ENCODE results near the gene CARD8.

The CARD8 gene

DNA sequence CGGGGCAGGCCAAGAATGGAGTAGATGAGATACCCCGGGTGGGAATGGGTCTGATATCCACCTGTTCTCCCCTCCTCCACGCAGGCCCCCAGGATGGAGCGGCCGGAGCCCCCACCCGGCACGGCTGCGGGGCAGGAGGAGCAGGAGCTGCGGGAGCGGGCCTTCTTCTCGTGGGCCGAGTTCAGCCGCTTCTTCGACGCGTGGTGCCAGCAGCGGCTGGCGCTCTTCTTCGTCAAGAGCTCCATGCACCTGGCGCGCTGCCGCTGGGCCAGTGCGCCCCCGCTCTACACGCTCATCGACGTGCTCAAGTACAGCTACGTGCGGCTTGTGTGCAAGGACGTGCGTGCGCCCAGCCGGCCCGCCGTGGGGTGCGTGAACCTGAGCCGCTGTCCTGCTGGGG, 84.0 kb downstream of the CARD8 start:
- H3K27ac ChIP-seq (ENCODE audit: low read length): peak overlapping the region; percentile 98; the same call in 1 of the 2 replicates
- H3K9me3 ChIP-seq (ENCODE audit: insufficient read depth, low read length, severe bottlenecking): no peaks in the 10 kb centered on the region
- TF ChIP-seq, protein P1, sequence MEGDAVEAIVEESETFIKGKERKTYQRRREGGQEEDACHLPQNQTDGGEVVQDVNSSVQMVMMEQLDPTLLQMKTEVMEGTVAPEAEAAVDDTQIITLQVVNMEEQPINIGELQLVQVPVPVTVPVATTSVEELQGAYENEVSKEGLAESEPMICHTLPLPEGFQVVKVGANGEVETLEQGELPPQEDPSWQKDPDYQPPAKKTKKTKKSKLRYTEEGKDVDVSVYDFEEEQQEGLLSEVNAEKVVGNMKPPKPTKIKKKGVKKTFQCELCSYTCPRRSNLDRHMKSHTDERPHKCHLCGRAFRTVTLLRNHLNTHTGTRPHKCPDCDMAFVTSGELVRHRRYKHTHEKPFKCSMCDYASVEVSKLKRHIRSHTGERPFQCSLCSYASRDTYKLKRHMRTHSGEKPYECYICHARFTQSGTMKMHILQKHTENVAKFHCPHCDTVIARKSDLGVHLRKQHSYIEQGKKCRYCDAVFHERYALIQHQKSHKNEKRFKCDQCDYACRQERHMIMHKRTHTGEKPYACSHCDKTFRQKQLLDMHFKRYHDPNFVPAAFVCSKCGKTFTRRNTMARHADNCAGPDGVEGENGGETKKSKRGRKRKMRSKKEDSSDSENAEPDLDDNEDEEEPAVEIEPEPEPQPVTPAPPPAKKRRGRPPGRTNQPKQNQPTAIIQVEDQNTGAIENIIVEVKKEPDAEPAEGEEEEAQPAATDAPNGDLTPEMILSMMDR (IDR thresholded peaks at IDR 0.05; ENCODE audit: borderline replicate concordance, extremely low read depth, low read length, poor library complexity, severe bottlenecking): no peak
- no peak for TF ChIP-seq EZH2 (IDR thresholded peaks at IDR 0.05; ENCODE audit: borderline replicate concordance, low read depth, low read length, severe bottlenecking)
- H3K27me3 ChIP-seq (ENCODE audit: insufficient read depth, low read length, poor library complexity): no peaks in the 10 kb centered on the region
- H3K4me2 ChIP-seq (ENCODE audit: insufficient read depth, low read length): peak overlapping the region; percentile 78
- ATAC-seq (ENCODE audit: insufficient read depth, low read depth) (no peak), DNase-seq (no peak)
- H3K79me2 ChIP-seq (ENCODE audit: insufficient read depth, low read length): peaks cover 50% of the 10 kb centered on the region
- peaks cover 19% of the 10 kb centered on the region for H4K20me1 ChIP-seq (ENCODE audit: insufficient read depth, low read length)
- H3K9ac ChIP-seq (ENCODE audit: low read depth, low read length): peak overlapping the region; percentile 99
- peak overlapping the region in 1 of 2 experiments; percentile 100; a peak in 2 of 4 replicates for H3K4me3 ChIP-seq (ENCODE audit: low read depth in 1 of 2, low read length in 2 of 2)
- no peak overlapping the region for H2AFZ ChIP-seq (ENCODE audit: low read depth, low read length)
- peaks cover 35% of the 10 kb centered on the region for H3K4me1 ChIP-seq (ENCODE audit: insufficient read depth, low read length)
- H3K36me3 ChIP-seq (ENCODE audit: insufficient read depth, low read length): peaks cover 37% of the 10 kb centered on the region

DNA sequence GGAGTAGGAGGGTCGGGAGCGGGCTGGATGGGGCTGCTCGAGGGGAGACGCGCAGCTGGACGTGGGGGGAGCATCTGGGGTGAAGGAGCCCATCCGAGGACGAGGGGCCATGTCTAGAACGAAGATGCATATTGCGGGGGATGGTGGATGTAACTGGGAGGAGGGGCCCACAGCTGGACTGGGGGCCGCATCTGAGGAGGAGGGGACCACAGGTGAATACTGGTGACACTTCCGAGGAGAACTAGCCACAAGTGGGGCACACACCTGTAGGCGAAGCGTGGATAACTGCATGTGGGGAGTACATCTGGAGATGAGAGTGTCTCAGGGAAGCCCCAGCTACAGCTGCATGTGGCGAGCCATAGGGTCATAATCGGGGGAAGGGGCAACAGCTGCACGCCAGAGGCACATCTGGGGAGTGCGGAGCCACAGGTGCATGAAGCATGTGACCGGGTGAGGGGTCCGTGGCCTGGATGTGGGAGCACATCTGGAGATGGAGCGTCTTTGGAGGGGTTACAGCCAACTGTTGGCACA, 84.8 kb downstream of the CARD8 start:
- peaks cover 25% of the 10 kb centered on the region for H4K20me1 ChIP-seq (ENCODE audit: insufficient read depth, low read length)
- no peaks in the 10 kb centered on the region for H3K9me3 ChIP-seq (ENCODE audit: insufficient read depth, low read length, severe bottlenecking)
- DNase-seq (peak; percentile 71), ATAC-seq (ENCODE audit: insufficient read depth, low read depth) (peak; percentile 23)
- H3K36me3 ChIP-seq (ENCODE audit: insufficient read depth, low read length): peaks cover 42% of the 10 kb centered on the region
- H3K4me2 ChIP-seq (ENCODE audit: insufficient read depth, low read length): peak overlapping the region; percentile 78
- H3K27me3 ChIP-seq (ENCODE audit: insufficient read depth, low read length, poor library complexity): no peaks in the 10 kb centered on the region
- peak overlapping the region; percentile 86 for H2AFZ ChIP-seq (ENCODE audit: low read depth, low read length)
- H3K9ac ChIP-seq (ENCODE audit: low read depth, low read length): peak overlapping the region; percentile 99
- peaks cover 58% of the 10 kb centered on the region for H3K79me2 ChIP-seq (ENCODE audit: insufficient read depth, low read length)
- H3K27ac ChIP-seq (ENCODE audit: low read length): peak overlapping the region; percentile 98
- peaks cover 35% of the 10 kb centered on the region for H3K4me1 ChIP-seq (ENCODE audit: insufficient read depth, low read length)
- H3K4me3 ChIP-seq (ENCODE audit: low read depth in 1 of 2, low read length in 2 of 2): peak overlapping the region; percentile 99 to 100
- TF ChIP-seq, protein P1 (IDR thresholded peaks at IDR 0.05; ENCODE audit: borderline replicate concordance, extremely low read depth, low read length, poor library complexity, severe bottlenecking): no peak
- TF ChIP-seq EZH2 (IDR thresholded peaks at IDR 0.05; ENCODE audit: borderline replicate concordance, low read depth, low read length, severe bottlenecking): no peak

DNA sequence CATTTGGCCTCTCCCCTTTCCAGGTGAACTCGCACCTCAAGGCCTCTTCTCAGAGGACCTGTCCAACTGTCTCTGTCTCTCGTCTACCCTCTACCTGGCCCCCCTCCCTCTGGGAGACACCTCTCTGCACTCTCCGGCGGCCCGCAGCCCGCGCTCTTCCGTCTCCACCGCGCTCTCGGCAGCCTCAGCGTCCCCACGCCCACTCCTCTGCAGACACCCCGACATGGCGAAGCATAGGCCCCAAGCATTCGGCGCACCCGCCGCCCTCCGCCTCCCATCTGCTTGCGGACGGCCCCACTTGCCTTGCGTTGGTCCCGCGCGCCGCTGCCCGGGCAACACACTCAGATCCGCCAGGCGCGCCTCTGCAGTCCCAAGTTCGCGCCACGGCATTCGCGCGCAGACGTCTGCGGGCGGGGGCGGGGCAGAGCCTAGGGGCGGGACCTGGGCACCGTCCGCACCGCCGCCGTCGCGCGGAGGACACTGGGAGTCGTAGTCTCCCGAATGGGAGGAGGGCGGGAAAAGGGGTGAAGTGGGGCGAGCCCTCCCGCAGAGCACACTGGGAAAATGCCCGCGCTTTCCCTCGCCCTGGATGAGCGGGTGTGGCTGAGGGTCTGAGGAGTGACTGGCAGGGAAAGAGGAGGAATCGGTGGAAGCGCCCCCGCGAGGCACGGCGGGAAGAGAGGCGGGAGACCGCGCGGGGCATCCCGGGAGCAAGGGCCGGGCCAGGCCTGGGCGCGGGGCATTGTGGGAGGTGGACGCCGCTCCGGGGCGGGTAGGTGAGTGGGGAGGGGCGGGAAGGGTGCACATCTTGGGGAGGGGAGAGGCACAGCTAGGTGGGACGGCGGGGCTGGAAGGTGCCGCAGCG, 85.5 kb downstream of the CARD8 start, which contains the start of the genes LIG1 and ZSWIM9:
TSS of gene LIG1 (minus strand) at position 406 of the 865 bp plus-strand sequence. CDS start 4,778 bp downstream, outside the sequence.
TSS of gene ZSWIM9 (plus strand) at position 742 of the 865 bp plus-strand sequence. CDS start 1,123 bp downstream, outside the sequence.
- TF ChIP-seq EZH2 (IDR thresholded peaks at IDR 0.05; ENCODE audit: borderline replicate concordance, low read depth, low read length, severe bottlenecking): no peak
- TF ChIP-seq, protein P1 (IDR thresholded peaks at IDR 0.05; ENCODE audit: borderline replicate concordance, extremely low read depth, low read length, poor library complexity, severe bottlenecking): no peak
- peaks cover 65% of the 10 kb centered on the region for H3K79me2 ChIP-seq (ENCODE audit: insufficient read depth, low read length)
- peak; percentile 85 for ATAC-seq (ENCODE audit: insufficient read depth, low read depth)

More for the DNA sequence above, 85.5 kb downstream of the CARD8 start, which contains the start of the genes LIG1 and ZSWIM9:
- Histone ChIP-seq H2AFZ (ENCODE audit: low read depth, low read length) (peak within 1 kb of the TSS; percentile 100), H3K36me3 (ENCODE audit: insufficient read depth, low read length) (peaks cover 43% of the 10 kb centered on the region), H4K20me1 (ENCODE audit: insufficient read depth, low read length) (peaks cover 29% of the 10 kb centered on the region), H3K4me2 (ENCODE audit: insufficient read depth, low read length) (peak within 1 kb of the TSS; percentile 78), H3K27ac (ENCODE audit: low read length) (peak within 1 kb of the TSS; percentile 98), H3K4me1 (ENCODE audit: insufficient read depth, low read length) (peaks cover 35% of the 10 kb centered on the region), H3K9me3 (ENCODE audit: insufficient read depth, low read length, severe bottlenecking) (no peaks in the 10 kb centered on the region), H3K27me3 (ENCODE audit: insufficient read depth, low read length, poor library complexity) (no peaks in the 10 kb centered on the region), H3K9ac (ENCODE audit: low read depth, low read length) (peak within 1 kb of the TSS; percentile 99), H3K4me3 (ENCODE audit: low read depth in 1 of 2, low read length in 2 of 2) (peak within 1 kb of the TSS; percentile 99 to 100)
- DNase-seq: peak; percentile 94

All from DND-41 (cell line).